NB4 (cell line): ENCODE measurements around the gene PHGDH.

ENCODE experiments used
- CTCF ChIP-seq: IDR thresholded peaks from one replicate; pipeline ENCODE4 v1.5.1; 2012; ENCODE audit warnings: low read depth, low read length
- MYC ChIP-seq: IDR thresholded peaks from 2 replicates; pipeline ENCODE4 v1.6.1; 2011; ENCODE audit warnings: low read depth, low read length
- POLR2A ChIP-seq: IDR thresholded peaks from 2 replicates; pipeline ENCODE4 v1.6.1; 2011; ENCODE audit warnings: mild to moderate bottlenecking; ENCODE audit not compliant: insufficient read length; ENCODE audit errors: extremely low read depth

- TF ChIP-seq CTCF (no peak), MYC (no peak), POLR2A (no peak)
These were observed 68.2 kb downstream of the PHGDH start for GRCh38 chr1:119779869-119780356.
